ENCODE data around the gene CAPN8. TPM values are rescaled to one million over a fixed set of nuclear protein-coding genes. Genes with fewer than 3 reads are reported as not detected.

The CAPN8 gene
- polyA plus RNA-seq, 1 of the 3 experiments (the other 2 are of a cell fraction), result not detected

DNA sequence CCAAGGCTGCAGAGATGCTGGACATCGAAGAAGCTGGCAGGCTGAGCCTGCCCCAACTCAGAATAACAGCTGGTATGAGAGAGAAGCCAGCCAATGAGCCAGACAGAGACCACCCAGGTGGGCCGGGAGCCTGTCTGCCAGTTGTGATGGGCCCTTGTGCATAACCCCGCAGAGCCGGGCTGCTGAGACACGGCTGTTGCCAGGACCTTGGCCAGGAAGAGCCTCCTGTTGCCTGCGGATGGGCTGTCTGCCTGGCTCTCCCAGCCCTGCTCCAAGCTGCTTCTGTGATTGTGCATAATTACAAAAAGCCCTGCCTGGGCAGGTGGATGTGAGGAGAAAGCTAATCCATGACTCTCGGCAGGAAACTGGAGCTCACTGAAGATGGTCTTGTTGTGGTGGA lies 126.5 kb downstream of the CAPN8 start:
- ChIA-PET CTCF (interaction anchor here (1.0 to 2.5 kb wide), 5 partner anchors 9 to 147 kb away, joined by 3 to 6 read pairs (median 3); no protein-coding TSS in a partner anchor), POLR2A (no interaction called here)
- no peaks in the 10 kb centered on the region for H3K9me3 ChIP-seq
- H3K4me3 ChIP-seq (ENCODE audit: low read depth in 2 of 2, low read length in 1 of 2), result no peak overlapping the region
- H2AFZ ChIP-seq (ENCODE audit: low read depth), result no peak overlapping the region
- H3K4me2 ChIP-seq, result no peak overlapping the region
- no peak overlapping the region for H3K27ac ChIP-seq (ENCODE audit: low read depth in 2 of 2, low read length in 1 of 2)
- TF ChIP-seq NRF1 (IDR thresholded peaks at IDR 0.05; ENCODE audit: low read depth, low read length), result no peak
- no peak for TF ChIP-seq POLR2AphosphoS5 (IDR thresholded peaks at IDR 0.05; ENCODE audit: low read depth, low read length)
- TF ChIP-seq RFX5 (IDR thresholded peaks at IDR 0.05; ENCODE audit: low read length), result no peak
- TF ChIP-seq EP300 (IDR thresholded peaks at IDR 0.05; ENCODE audit: borderline replicate concordance in 1 of 2, low read depth in 1 of 2, low read length in 1 of 2), result no peak
- TF ChIP-seq, protein P1, sequence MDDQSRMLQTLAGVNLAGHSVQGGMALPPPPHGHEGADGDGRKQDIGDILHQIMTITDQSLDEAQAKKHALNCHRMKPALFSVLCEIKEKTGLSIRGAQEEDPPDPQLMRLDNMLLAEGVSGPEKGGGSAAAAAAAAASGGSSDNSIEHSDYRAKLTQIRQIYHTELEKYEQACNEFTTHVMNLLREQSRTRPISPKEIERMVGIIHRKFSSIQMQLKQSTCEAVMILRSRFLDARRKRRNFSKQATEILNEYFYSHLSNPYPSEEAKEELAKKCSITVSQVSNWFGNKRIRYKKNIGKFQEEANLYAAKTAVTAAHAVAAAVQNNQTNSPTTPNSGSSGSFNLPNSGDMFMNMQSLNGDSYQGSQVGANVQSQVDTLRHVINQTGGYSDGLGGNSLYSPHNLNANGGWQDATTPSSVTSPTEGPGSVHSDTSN (IDR thresholded peaks at IDR 0.05), result no peak
- no peak for TF ChIP-seq EZH2phosphoT487 (IDR thresholded peaks at IDR 0.05; ENCODE audit: borderline replicate concordance, low read depth)
- TF ChIP-seq TEAD4 (IDR thresholded peaks at IDR 0.05; ENCODE audit: borderline replicate concordance, insufficient read depth), result no peak
- TF ChIP-seq FOXM1 (IDR thresholded peaks at IDR 0.05; ENCODE audit: low read depth), result no peak
- no peak for TF ChIP-seq GATA2 (CRISPR knock-in tag; IDR thresholded peaks at IDR 0.05)
- TF ChIP-seq MXI1 (IDR thresholded peaks at IDR 0.05; ENCODE audit: low read depth, low read length), result no peak
- TF ChIP-seq YY1 (IDR thresholded peaks at IDR 0.05; ENCODE audit: low read depth), result no peak
- TF ChIP-seq TCF12 (IDR thresholded peaks at IDR 0.05), result no peak
- TF ChIP-seq JUND (IDR thresholded peaks at IDR 0.05), result no peak
- no peak for TF ChIP-seq NFIC (IDR thresholded peaks at IDR 0.05; ENCODE audit: borderline replicate concordance)
- no peak for TF ChIP-seq TAF1 (IDR thresholded peaks at IDR 0.05; ENCODE audit: borderline replicate concordance, low read depth, low read length)
- TF ChIP-seq MAX (IDR thresholded peaks at IDR 0.05; ENCODE audit: low read depth), result no peak
- no peak for TF ChIP-seq RCOR1 (IDR thresholded peaks at IDR 0.05; ENCODE audit: low read length)
- no peak for TF ChIP-seq RXRA (IDR thresholded peaks at IDR 0.05; ENCODE audit: borderline replicate concordance, low read depth)
- TF ChIP-seq FOSL2 (IDR thresholded peaks at IDR 0.05; ENCODE audit: borderline replicate concordance, low read depth), result no peak
- no peak overlapping the region for H3K9ac ChIP-seq
- no peak for DNase-seq
- H3K4me1 ChIP-seq (ENCODE audit: control insufficient read depth in 1 of 2, insufficient read depth in 2 of 2, low read depth in 1 of 2, low read length in 1 of 2), result no peaks in the 10 kb centered on the region; a peak in 1 of 4 replicates
- no peaks in the 10 kb centered on the region for H4K20me1 ChIP-seq (ENCODE audit: insufficient read depth)
- H3K27me3 ChIP-seq (ENCODE audit: insufficient read depth), result peaks cover 18% of the 10 kb centered on the region
- H3F3A ChIP-seq (replicated peaks; ENCODE audit: insufficient read depth), result no peaks in the 10 kb centered on the region
- no peaks in the 10 kb centered on the region for H3K79me2 ChIP-seq (ENCODE audit: insufficient read depth)
- no peaks in the 10 kb centered on the region for H3K9me2 ChIP-seq
- H3K36me3 ChIP-seq (replicated peaks in 1 of 2; ENCODE audit: control insufficient read depth in 1 of 2, insufficient read depth in 2 of 2, low read length in 1 of 2), result no peaks in the 10 kb centered on the region
- WGBS (ENCODE audit: low lambda C conversion rate), result 46% methylated on average over 4 of the region's 7 CpGs

GRCh38 chr1:223535319-223535718 lies 130.2 kb downstream of the CAPN8 start:
- 69% methylated on average over 5 of the region's 5 CpGs for WGBS (ENCODE audit: low lambda C conversion rate)
- no peaks in the 10 kb centered on the region for H3K9me3 ChIP-seq
- no peaks in the 10 kb centered on the region for H3K9me2 ChIP-seq
- ChIA-PET POLR2A (no interaction called here), CTCF (interaction anchor here (2.0 kb wide), 1 partner anchor 149 kb away, joined by 7 read pairs; no protein-coding TSS in a partner anchor)
- no peaks in the 10 kb centered on the region for H4K20me1 ChIP-seq (ENCODE audit: insufficient read depth)
- no peak overlapping the region for H3K9ac ChIP-seq
- TF ChIP-seq IRF3 (IDR thresholded peaks at IDR 0.05; ENCODE audit: low read depth, low read length) (no peak), GATA2 (CRISPR knock-in tag; IDR thresholded peaks at IDR 0.05) (no peak)
- TF ChIP-seq, protein P2, sequence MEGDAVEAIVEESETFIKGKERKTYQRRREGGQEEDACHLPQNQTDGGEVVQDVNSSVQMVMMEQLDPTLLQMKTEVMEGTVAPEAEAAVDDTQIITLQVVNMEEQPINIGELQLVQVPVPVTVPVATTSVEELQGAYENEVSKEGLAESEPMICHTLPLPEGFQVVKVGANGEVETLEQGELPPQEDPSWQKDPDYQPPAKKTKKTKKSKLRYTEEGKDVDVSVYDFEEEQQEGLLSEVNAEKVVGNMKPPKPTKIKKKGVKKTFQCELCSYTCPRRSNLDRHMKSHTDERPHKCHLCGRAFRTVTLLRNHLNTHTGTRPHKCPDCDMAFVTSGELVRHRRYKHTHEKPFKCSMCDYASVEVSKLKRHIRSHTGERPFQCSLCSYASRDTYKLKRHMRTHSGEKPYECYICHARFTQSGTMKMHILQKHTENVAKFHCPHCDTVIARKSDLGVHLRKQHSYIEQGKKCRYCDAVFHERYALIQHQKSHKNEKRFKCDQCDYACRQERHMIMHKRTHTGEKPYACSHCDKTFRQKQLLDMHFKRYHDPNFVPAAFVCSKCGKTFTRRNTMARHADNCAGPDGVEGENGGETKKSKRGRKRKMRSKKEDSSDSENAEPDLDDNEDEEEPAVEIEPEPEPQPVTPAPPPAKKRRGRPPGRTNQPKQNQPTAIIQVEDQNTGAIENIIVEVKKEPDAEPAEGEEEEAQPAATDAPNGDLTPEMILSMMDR (IDR thresholded peaks at IDR 0.05), result no peak
- DNase-seq, result no peak
- no peak overlapping the region for H3K27ac ChIP-seq (ENCODE audit: low read depth in 2 of 2, low read length in 1 of 2)
- H3F3A ChIP-seq (replicated peaks; ENCODE audit: insufficient read depth), result no peaks in the 10 kb centered on the region
- no peaks in the 10 kb centered on the region for H3K36me3 ChIP-seq (replicated peaks in 1 of 2; ENCODE audit: control insufficient read depth in 1 of 2, insufficient read depth in 2 of 2, low read length in 1 of 2)
- no peak overlapping the region for H3K4me2 ChIP-seq
- no peaks in the 10 kb centered on the region for H3K79me2 ChIP-seq (ENCODE audit: insufficient read depth)
- H2AFZ ChIP-seq (ENCODE audit: low read depth), result no peak overlapping the region
- peaks cover 18% of the 10 kb centered on the region; the same call in 1 of the 2 replicates for H3K27me3 ChIP-seq (ENCODE audit: insufficient read depth)
- H3K4me1 ChIP-seq (ENCODE audit: control insufficient read depth in 1 of 2, insufficient read depth in 2 of 2, low read depth in 1 of 2, low read length in 1 of 2), result no peaks in the 10 kb centered on the region; a peak in 1 of 4 replicates
- no peak overlapping the region for H3K4me3 ChIP-seq (ENCODE audit: low read depth in 2 of 2, low read length in 1 of 2)

All from SK-N-SH (cell line).